HG03575 (cell line): ENCODE results near the gene HSD17B11.
"Not testable (repeated sequence)": the region's sequence is repeated elsewhere in the genome, so short reads cannot be mapped to it uniquely, and the experiment has no call there.

Experiments used
- ATAC-seq: cut with Tn5 transposase; IDR thresholded peaks from one replicate; pipeline ENCODE4 v1.9.1; 2021; ENCODE audit not compliant: unreplicated experiment, insufficient number of reproducible peaks, low FRiP score; ENCODE audit errors: extremely low read depth

HSD17B11 gene

GRCh38 chr4:87409420-87409939, 18.5 kb upstream of the HSD17B11 start:
- no peak for ATAC-seq

GRCh38 chr4:87406902-87407301, 15.9 kb upstream of the HSD17B11 start:
- ATAC-seq, result not testable (repeated sequence)

GRCh38 chr4:87406462-87406861, 15.5 kb upstream of the HSD17B11 start:
- ATAC-seq, result no peak

GRCh38 chr4:87405211-87405820, 14.3 kb upstream of the HSD17B11 start:
- no peak for ATAC-seq

- ATAC-seq, result not testable (repeated sequence)
Measured at GRCh38 chr4:87403732-87404131, 12.7 kb upstream of the HSD17B11 start.

GRCh38 chr4:87399954-87400353, 9.0 kb upstream of the HSD17B11 start:
- no peak for ATAC-seq

GRCh38 chr4:87399148-87399547, 8.2 kb upstream of the HSD17B11 start:
- ATAC-seq, result no peak

- ATAC-seq, result not testable (repeated sequence)
Measured at GRCh38 chr4:87395851-87396250, 4.9 kb upstream of the HSD17B11 start.

GRCh38 chr4:87395073-87395472, 4.1 kb upstream of the HSD17B11 start:
- not testable (repeated sequence) for ATAC-seq

- no peak for ATAC-seq
Measured at GRCh38 chr4:87392183-87392582, 1.2 kb upstream of the HSD17B11 start.

GRCh38 chr4:87391576-87392054, 627 bp upstream of the HSD17B11 start:
- no peak for ATAC-seq

- ATAC-seq, result no peak
Measured at GRCh38 chr4:87390551-87390890, 467 bp downstream of the HSD17B11 start.

- ATAC-seq, result not testable (repeated sequence)
Measured at GRCh38 chr4:87390055-87390454, 933 bp downstream of the HSD17B11 start.

GRCh38 chr4:87388901-87389300, 2.1 kb downstream of the HSD17B11 start:
- no peak for ATAC-seq

GRCh38 chr4:87387237-87387636, 3.8 kb downstream of the HSD17B11 start:
- no peak for ATAC-seq

- not testable (repeated sequence) for ATAC-seq
Measured at GRCh38 chr4:87384466-87385132, 6.4 kb downstream of the HSD17B11 start.

- ATAC-seq, result no peak
Measured at GRCh38 chr4:87382931-87383330, 8.1 kb downstream of the HSD17B11 start.

GRCh38 chr4:87382116-87382515, 8.9 kb downstream of the HSD17B11 start:
- no peak for ATAC-seq

GRCh38 chr4:87377816-87378215, 13.2 kb downstream of the HSD17B11 start:
- no peak for ATAC-seq

GRCh38 chr4:87375719-87376291, 15.2 kb downstream of the HSD17B11 start:
- ATAC-seq, result no peak
